Activated CD4-positive, CD25-positive, alpha-beta regulatory T cell (primary cell): ENCODE data around the gene MYLK2.
"Not testable (repeated sequence)": the region's sequence is repeated elsewhere in the genome, so short reads cannot be mapped to it uniquely, and the experiment has no call there.

Experiments
- DNase-seq, 4 experiments: peaks; one replicate each; lab custom pipeline; 2025; lab: John Stamatoyannopoulos, UW

MYLK2 gene

DNA sequence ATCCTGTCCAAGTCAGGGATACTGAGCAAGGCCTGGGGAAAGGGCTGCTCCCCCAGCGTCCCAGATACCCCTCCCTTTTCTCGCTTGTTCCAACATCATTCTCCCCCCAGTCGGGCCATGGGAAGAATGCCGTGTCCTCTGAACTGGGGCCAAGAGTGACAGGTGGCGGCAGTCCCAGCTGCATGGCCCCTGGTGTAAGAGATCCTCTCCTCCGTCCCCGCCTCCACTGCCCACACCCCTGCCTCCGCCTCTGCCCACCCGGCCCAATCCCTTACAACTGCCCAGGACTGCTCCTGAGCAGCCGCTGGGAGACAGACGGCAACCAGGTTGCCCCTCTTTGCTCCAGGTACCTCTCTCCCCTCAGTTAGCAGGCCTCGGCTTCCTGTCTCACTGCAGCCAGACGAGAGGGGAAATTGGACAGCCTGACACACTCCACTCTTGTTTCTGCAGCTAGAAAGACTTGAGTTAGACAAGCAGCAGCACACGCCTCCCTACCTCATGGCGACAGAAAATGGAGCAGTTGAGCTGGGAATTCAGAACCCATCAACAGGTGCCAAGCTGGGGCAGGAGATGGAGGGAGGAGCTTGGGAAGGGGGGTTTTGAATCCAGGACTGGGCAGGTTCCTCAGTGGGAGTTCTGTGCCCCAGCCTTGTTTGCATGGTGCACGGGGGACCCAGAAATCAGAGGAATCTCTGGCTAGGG is at the start of gene MYLK2:
Gene MYLK2, plus strand, starts transcription at position 274 of the 702 bp plus-strand sequence. Its CDS starts 225 bp downstream, at position 499.
- DNase-seq = no peak

DNA sequence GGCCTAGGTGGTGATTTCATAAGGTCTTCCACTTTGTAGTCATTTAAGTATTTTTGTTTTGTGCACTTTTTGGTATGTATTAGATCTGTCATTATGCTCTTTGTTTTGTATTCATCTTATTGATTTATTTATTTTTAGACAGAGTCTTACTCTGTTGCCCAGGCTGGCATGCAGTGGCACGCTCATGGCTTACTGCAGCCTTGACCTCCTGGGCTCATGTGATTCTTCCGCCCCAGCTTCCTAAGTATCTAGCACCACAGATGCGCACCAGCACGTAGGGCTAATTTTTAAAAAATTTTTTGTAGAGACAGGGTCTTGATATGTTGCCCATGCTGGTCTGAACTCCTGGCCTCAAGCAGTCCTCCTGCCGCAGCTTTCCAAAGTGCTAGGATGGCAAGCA is 49.5 kb upstream of the MYLK2 start:
- DNase-seq = no peak

DNA sequence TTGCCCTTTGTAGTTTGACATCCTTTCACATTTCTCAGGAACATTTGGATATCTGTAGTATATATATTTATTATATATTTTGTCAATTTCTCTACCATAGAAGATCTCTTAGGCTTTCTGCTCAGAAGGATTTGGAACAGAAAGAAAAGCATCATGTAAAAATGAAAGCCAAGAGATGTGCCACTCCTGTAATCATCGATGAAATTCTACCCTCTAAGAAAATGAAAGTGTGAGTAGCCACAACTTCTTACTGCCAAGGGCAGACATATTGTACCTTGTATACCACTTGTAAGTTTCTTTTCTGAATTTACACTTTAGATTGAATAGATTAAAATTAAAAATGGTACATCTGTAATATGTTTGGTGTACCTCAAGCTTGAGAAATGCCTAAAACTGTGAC is 48.9 kb upstream of the MYLK2 start:
- no peak for DNase-seq

DNA sequence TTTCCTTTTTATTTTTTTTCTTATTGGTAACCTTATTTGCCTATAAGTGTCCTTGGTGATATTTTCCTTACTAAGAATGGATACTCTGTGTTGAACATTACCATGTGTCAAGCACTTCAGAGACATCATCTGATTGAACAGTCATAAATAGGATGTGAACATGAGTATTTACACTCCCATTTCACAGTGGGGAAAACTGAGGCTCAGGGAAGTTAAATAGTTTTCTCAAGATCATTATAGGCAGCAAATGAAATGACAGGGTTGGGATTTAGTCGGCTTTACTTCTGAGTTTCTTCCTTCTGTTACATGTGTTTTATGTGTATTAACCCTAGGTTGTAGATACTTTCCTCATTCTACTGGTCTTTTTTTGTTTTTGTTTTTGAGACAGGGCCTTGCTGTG is 44.7 kb upstream of the MYLK2 start:
- no peak for DNase-seq

DNA sequence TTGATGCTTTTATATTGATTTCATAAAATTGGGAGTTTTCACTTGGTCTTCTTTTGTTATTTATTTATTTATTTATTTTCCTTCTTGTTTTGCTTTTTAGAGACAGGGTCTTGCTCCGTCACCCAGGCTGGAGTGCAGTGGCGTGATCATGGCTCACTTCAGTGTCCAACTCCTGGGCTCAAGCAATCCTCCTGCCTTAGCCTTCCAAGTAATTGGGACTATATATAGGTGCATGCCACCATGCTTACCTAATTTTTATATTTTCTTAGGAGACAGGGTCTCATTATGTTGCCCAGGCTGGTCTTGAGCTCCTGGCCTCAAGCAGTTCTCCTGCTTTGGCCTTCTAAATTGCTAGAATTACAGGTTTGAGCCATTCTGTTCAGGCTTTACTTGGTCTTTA is 38.3 kb upstream of the MYLK2 start:
- no peak for DNase-seq

DNA sequence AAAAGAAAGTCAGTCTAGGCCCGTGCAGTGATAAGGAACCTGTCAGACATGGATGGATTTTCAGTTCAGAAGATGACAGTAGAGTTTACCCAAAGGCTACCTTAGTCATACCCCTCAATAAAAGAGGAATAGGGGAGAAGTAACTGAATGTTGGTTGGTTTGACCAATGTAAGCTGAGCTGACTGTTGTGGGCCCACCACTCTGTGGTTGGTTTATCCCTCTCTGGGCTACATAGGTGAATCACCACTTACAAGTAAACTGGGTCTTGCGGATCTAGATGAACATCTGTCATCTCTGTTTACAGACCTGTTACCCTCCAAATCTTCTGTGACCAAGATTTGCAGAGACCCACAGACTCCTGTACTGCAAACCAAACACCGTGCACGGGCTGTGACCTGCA is 37.2 kb upstream of the MYLK2 start:
- no peak for DNase-seq

DNA sequence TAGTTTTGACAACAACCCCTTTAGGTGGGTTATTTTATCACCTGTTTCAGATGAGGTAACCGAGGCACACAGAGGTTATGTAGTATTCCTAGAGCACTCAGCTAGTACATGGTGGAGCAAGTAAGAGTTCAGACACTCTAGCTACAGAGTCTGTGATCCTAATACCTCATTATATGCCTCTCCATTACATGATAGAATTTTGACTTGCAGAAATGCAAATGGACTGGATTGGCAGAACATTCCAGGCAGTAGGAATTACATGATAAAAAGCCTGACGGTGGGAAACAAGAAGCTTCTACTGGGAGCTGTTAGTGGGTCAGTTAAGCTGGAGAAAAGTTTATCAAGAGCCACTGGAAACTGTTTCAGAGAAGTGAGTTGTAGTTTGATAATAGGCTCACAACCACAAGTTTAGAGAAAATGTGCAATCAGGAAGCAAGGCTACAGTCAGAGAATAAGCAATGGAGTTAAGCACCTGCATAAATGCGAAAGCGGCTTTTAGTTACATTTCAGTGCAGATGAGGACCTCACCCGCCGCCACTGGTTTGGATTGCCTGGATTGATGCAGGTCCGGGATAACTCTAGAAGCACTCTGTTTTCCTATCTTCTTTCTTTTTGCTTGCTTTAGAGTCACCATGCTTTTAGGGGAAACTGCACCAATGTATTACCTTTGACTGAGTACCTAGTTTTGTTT is 34.7 kb upstream of the MYLK2 start:
- DNase-seq = no peak

DNA sequence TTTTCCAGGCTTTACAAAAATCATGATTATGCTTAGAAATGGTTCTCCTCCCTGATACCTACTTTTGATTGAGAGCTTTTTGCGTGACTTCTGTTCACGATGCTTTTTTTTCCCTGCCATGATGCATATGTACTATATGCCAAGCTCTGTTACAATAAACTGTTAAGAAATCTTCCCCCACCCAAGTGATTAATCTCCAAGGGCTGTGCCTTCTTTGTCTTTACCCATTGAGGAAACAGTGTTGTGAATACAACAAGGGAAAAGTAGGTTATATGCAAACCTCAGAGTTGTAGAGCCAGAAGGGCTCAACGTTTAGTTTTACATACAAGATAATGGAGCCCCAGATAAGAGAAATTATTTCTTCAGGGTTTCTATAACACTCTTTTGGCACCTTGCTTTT is 34.1 kb upstream of the MYLK2 start:
- DNase-seq = no peak

DNA sequence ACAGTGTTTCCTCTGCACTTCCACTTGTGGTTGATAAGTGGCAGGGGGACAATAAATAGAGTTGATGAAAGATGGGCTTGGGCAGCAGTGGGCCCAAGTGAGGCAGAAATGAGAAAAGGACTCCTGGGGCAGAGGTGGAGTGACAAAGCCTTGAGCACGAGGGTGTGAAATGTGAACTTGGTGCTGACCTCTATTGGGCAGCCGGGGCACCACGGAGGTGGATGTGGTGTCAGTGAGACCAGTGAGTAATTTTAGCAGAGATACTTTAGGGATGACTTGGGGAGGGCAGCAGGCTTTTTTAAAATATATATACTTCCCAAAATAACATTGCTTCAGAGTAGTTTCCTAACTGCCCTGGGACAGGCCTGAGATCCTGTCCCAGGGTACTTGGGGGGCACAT is 30.6 kb upstream of the MYLK2 start:
- no peak for DNase-seq

DNA sequence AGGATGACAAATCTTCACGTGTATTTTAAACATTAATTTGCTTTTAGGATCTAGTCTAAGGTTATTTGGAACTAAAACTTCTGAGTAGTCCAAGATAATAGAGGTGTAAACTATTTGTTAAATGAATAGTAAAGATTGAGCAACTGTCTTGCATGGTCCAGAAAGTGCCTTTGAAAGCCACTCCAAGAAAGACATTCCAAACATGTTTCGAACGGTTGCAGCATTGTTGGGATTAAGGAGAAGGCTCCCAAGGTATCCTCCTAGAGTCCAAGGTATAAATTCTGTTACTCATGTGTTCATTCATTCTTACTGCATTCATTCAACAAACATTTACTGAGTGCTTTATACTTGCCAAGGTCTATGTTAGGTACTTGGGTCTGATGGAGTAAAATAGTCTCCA is 28.8 kb upstream of the MYLK2 start:
- DNase-seq = no peak

DNA sequence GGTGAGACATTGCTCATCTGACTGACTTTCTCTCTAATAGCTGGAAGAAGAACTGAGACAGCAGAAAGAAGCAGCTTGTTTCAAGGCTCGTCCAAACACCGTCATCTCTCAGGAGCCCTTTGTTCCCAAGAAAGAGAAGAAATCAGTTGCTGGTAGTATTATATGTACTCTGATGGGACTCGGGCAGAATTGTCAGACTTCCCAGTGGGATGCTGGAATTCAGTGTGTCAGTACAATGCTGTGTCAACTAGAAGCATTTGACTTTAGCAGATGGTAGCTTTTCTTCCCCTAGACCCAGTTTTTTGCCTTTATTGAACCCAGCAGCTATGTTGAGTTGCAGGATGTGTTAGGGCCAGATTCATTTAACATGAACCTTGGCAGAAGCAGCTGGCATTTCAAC is 21.8 kb upstream of the MYLK2 start:
- no peak for DNase-seq

DNA sequence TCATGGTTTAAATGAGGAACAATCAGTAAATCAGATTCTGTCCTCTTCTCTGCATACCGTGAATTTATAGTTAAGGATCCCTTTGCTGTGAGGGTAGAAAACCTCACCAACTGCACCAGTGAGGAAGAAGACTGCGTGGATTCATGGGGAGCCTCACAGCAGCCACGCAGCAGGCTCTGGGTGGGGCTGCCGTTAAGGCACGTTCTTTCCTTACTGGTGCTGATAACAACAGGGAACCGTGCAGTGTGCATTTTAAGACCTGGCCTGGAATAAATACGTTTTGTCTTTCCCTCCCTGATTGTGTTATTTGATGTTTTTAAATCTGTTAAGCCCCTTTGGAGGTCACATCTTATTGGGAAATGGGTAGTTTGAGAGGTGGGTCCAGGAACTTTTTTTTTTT is 17.6 kb upstream of the MYLK2 start:
- no peak for DNase-seq

DNA sequence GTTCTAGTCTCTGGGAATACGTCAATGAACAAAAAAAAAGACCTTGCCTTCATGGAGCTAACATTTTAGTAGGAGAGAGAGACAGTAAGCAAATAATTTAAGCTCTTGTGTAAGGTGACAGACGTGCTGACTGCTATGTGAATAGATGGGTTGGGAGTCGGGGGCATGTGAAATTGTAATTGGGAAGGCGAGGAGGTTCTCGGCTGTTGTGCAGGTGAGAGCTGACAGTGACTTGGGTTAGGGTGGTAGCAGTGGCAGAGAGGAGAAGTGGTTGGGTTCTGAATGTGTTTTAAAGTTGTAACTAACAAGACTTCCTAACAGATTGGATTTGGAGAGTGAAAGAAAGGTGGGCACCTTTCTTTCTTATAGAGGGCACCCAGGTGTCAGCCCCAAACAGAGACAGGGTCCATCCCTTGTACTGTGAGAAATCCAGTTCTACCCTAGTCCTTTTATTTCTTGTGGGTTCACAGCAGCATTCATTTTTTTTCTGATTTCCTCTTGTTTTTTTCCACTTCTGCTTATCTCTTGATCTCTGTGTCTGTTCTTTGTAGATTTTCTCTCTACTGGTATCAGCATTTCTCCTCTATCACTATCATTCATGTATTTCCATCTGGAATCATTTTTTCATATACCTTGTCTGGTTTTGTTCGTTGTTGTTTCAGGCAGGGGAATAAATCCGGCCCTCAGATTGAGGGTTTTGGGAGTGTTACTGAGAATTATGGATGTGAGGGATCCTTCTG is 15.4 kb upstream of the MYLK2 start:
- no peak for DNase-seq

DNA sequence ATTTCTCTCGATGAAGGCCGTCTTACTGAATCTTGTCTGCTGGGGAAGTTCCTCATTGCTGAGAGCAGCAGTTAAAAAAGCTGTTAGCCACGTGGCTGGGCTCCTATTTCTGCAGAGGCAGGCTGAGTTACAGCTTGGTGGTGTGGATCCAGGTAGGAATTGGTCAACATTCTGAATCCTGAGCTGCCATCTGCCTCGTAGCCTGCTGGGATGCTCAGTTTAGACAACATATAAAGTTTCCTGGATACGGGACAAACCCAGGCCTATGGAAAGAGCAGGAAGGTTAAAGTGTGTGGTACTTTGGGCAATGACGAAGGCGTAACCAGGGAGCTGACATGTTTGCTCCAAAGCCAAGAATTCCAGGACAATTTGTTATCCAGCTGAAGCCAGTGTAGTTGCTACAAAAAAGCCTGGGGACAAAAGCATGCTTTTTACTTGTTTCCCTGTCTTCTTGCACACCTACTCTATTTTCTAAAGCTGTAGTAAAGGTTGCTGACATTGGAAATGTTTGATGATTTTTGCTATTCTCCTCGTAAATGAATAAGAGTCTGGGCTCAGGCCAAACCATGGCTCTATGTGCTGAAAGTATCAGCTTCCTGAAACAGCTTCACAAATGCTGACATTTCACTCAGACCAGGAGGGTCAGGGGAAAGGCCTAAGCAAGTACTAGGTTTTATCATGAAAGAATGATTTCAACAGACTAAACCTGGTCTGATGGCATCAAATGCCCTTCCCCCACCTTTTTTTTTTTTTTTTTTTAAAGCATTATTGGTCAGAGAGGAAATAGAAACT is 12.4 kb upstream of the MYLK2 start:
- DNase-seq = no peak

DNA sequence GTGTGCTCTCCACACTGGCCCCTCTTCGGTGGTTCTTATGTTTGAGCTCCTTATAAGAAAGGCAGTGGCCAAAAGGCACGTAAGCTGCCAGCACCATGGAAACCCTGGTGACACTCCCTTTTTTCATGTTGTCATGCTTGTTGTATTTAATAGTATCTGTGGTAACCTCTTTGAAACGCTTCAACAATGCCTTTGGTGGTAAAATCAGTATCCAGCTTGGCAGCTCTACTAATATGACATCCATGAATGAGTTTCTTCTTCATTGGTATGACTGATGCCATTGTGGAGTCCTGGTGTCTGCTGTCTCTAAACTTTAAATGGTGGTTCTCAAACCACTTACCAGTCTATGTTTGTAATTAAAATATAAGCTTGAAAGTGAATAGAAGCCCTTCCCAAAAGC is 10.7 kb upstream of the MYLK2 start:
- no peak for DNase-seq

DNA sequence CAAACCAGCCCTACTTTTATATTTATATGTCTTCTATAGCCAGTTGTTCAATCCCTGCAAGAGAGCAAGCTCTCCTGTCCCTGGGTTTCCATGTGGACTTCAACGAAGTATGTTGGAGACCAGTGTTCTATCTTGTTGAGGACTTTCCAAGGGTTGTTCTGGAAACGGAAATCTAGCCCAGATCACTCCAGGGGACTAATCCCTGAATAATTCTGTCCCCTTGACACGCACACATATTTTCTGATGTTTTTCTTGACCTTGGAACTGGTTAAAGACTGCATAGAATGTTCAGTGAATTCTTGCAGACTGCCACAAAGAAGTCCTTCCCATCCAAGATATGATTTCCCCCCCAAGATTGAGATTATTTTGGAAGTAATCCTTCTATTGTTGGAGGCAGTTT is 9.5 kb upstream of the MYLK2 start:
- no peak for DNase-seq

DNA sequence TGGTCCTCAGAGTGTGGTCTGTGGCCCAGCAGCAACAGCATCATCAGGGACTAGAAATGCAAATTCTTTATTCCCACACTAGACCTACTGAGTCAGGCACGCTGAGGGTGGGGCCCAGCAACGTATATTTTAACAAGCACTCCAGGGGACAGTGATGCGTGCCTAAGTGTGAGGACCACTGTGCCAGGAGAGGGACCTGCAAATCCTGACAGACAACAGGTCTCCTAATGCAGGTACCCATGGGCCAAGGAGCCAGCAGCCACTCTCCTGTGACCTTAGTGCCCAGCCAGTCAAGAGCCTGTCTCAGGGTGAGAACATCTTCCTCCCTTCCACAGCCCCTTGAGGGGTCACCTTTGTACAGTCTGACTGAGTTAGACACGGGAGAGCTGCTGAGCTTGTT is 8.0 kb upstream of the MYLK2 start:
- DNase-seq = no peak

DNA sequence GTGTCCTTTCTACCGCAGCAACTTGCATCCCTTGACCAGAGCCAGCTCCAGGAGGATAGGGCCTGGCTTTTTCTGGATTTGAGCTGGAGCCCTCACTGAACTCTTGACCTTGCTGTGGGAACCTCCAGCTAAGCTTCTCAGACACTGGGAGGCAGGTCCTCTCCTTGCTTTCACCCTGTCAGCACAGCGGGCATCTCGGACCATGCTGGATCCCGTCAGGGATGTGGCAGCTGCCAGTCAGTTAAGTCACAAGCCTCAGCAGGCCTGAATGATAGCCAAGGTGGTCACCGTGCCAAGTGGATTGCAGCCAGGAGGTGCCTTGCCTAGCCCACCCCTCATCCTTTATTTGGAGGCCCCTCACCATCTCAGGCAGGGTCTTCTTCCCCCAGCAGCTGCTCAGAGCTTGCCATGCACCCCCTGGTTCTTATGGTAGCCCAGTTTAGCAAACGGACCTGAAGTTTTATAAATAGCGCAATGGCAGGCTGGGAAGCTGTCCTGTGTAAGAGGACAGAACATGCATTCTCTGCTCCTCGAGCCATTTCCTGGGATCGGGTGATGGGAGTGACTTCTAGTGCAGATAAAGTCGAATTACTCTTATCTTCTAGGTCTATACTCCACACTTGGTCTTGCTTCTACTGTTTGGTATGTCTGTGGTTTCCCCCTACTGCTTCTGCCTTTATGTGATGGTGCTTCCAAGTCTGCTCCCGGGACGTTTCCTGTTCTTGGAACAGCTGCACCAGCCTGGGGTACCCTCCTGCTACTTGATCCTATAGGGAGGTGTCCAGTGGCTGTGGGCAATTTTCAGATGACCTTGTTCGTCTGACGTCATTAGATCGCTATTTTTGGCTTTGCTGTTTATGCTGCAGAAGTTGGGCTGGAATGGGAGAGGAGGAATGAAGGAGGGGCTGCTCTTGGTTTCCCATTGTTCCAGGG is 7.1 kb upstream of the MYLK2 start:
- DNase-seq = no peak

DNA sequence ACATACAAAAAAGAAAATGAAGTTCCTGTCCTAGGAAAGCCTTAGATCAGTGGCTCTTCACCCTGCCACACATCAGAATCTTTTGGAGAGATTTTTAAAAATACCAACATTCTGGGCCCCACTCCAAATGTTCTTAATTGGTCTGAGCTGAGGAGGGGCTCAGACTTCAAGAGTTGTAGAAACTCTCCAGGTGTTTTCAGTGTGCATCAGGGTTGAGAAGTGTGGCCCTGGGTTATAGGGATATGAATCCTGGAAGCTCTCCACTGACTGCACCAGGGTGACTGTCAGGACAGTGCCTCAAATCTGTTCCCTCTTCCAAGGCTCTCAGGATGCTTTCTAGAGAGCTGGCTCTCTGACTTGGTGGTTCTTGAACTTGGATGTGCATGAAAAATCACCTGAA is 5.5 kb upstream of the MYLK2 start:
- DNase-seq = no peak

DNA sequence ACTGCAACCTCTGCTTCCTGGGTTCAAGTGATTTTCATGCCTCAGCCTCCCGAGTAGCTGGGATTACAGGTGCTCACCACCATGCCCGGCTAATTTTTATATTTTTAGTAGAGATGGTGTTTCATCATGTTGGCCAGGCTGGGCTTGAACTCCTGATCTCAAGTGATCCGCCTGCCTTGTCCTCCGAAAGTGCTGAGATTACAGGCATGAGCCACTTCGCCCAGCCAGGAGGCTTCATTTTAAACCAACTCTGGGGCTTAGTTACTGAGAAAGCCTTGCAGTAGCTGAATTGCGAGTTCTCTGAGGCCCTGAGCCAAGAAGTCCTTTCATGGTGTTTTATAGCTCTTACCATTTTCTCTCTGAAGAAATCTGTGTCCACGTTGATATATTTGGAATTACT is 5.0 kb upstream of the MYLK2 start:
- not testable (repeated sequence) for DNase-seq
